Suprapubic skin (tissue), 4 donors: ENCODE results near the gene KCNB1. TPM values are rescaled to one million over a fixed set of nuclear protein-coding genes. Genes with fewer than 3 reads are reported as not detected.

Source experiments
- DNase-seq, 2 donors: peaks; one replicate each; pipeline ENCODE4 v3.0.0-alpha.2; 2019; ENCODE audit warnings: low spot score in 2 of 2
- H3K27ac ChIP-seq: fragments of 200-600 bp; sonication (generic); one replicate; pipeline ENCODE4 v1.5.1; 2019
- H3K27me3 ChIP-seq: fragments of 200-600 bp; sonication (generic); one replicate; pipeline ENCODE4 v1.5.1; 2019
- H3K36me3 ChIP-seq: fragments of 200-600 bp; sonication (generic); one replicate; pipeline ENCODE4 v1.5.1; 2019
- H3K4me1 ChIP-seq: fragments of 200-600 bp; sonication (generic); one replicate; pipeline ENCODE4 v1.5.1; 2019
- H3K4me3 ChIP-seq: fragments of 200-600 bp; sonication (generic); one replicate; pipeline ENCODE4 v1.5.1; 2019; ENCODE audit warnings: mild to moderate bottlenecking
- H3K9me3 ChIP-seq: fragments of 200-600 bp; sonication (generic); one replicate; pipeline ENCODE4 v1.5.1; 2019
- CTCF ChIP-seq, 2 donors: fragments of 200-600 bp in 1 of 2; fragments of 450-650 bp in 1 of 2; sonication (generic) in 1 of 2; IDR thresholded peaks; one replicate each; pipeline ENCODE4 v1.5.1; 2016 to 2019; ENCODE audit warnings: antibody characterized with exemption in 2 of 2, mild to moderate bottlenecking in 1 of 2, moderate library complexity in 1 of 2
- EP300 ChIP-seq: sonication (generic); formaldehyde crosslinking; IDR thresholded peaks from one replicate; pipeline ENCODE4 v1.6.1; 2017; ENCODE audit warnings: antibody characterized with exemption
- POLR2A ChIP-seq, 2 donors: fragments of 450-650 bp; IDR thresholded peaks; one replicate each; pipeline ENCODE4 v1.6.1; 2017; ENCODE audit warnings: antibody characterized with exemption in 2 of 2, mild to moderate bottlenecking in 2 of 2, moderate library complexity in 2 of 2
- POLR2AphosphoS5 ChIP-seq, 3 donors: sonication (generic); formaldehyde crosslinking; IDR thresholded peaks; one replicate each; pipeline ENCODE4 v1.6.1; 2017; ENCODE audit warnings: antibody characterized with exemption in 3 of 3
- WGBS: methylation state at CpG from one replicate; pipeline ENCODE4 v1.1.5; 2018; 5-methylcytosine and 5-hydroxymethylcytosine counted together
- total RNA-seq, 4 donors: library from RNA; depleted of rRNA; stranded (reverse); fragments of >200 nt; gene quantifications; one replicate each; pipeline ENCODE4 v1.1.0, GENCODE V29; 2016

Gene KCNB1
- total RNA-seq, 4 donors from 2014 or later: 0.91 to 4.0 (median 2.3) TPM

GRCh38 chr20:49351775-49352174, 130.7 kb downstream of the KCNB1 start:
- Histone ChIP-seq H3K27me3 (no peaks in the 10 kb centered on the region), H3K9me3 (no peaks in the 10 kb centered on the region), H3K4me1 (peaks cover 8% of the 10 kb centered on the region), H3K36me3 (no peaks in the 10 kb centered on the region), H3K4me3 (no peak overlapping the region), H3K27ac (peak overlapping the region; percentile 2)
- DNase-seq: no peak
- WGBS: 85% methylated on average over 4 of the region's 4 CpGs
- no peak for TF ChIP-seq POLR2A (IDR thresholded peaks at IDR 0.05)

GRCh38 chr20:49349694-49350252, 132.7 kb downstream of the KCNB1 start:
- Histone ChIP-seq H3K4me1 (peaks cover 24% of the 10 kb centered on the region), H3K27me3 (no peaks in the 10 kb centered on the region), H3K9me3 (no peaks in the 10 kb centered on the region), H3K27ac (peak overlapping the region; percentile 74), H3K4me3 (no peak overlapping the region), H3K36me3 (no peaks in the 10 kb centered on the region)
- WGBS: 25% methylated on average over 3 of the region's 3 CpGs
- DNase-seq: peak in 1 of 2 donors; percentile 82
- no peak for TF ChIP-seq EP300
- TF ChIP-seq POLR2AphosphoS5 (IDR thresholded peaks at IDR 0.05): peak in 2 of 3 donors; percentile 79

DNA sequence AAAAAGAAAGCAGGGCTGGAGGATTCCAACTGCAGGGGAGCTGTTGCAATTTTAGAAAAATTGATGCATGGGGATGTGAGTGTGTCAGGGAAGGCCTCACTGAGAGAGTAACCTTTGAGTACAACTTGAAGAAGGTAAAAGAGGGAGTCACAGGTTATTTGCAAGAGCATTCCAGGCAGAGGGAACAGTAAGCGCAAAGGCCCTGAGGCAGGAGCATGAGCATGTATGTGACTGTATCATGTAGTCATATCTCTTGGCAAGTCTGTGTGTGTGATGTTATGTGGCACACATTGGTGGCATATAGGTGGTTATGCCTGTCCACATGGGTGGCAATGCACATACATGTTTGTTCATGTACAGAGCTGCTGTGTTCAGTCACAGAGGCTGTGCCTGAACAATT, 133.4 kb downstream of the KCNB1 start:
- Histone ChIP-seq H3K9me3 (no peaks in the 10 kb centered on the region), H3K4me3 (no peak overlapping the region), H3K36me3 (no peaks in the 10 kb centered on the region), H3K27ac (peak overlapping the region; percentile 47), H3K27me3 (no peaks in the 10 kb centered on the region), H3K4me1 (peaks cover 27% of the 10 kb centered on the region)
- DNase-seq: no peak
- no peak for TF ChIP-seq CTCF (IDR thresholded peaks at IDR 0.05)
- no peak for TF ChIP-seq POLR2A (IDR thresholded peaks at IDR 0.05)
- no peak for TF ChIP-seq POLR2AphosphoS5 (IDR thresholded peaks at IDR 0.05)
- TF ChIP-seq EP300: no peak
- WGBS: 92% methylated on average over 1 of the region's 1 CpG

GRCh38 chr20:49348563-49348962, 133.9 kb downstream of the KCNB1 start:
- Histone ChIP-seq H3K9me3 (no peaks in the 10 kb centered on the region), H3K36me3 (no peaks in the 10 kb centered on the region), H3K27me3 (no peaks in the 10 kb centered on the region), H3K4me1 (peaks cover 25% of the 10 kb centered on the region), H3K27ac (peak overlapping the region; percentile 47), H3K4me3 (no peak overlapping the region)
- WGBS: 91% methylated on average over 4 of the region's 4 CpGs
- no peak for DNase-seq
- TF ChIP-seq CTCF (IDR thresholded peaks at IDR 0.05) (no peak), POLR2A (IDR thresholded peaks at IDR 0.05) (no peak), EP300 (no peak), POLR2AphosphoS5 (IDR thresholded peaks at IDR 0.05) (no peak)

- Histone ChIP-seq H3K9me3 (no peaks in the 10 kb centered on the region), H3K4me1 (peaks cover 23% of the 10 kb centered on the region), H3K4me3 (no peak overlapping the region), H3K27me3 (no peaks in the 10 kb centered on the region), H3K27ac (no peak overlapping the region), H3K36me3 (no peaks in the 10 kb centered on the region)
- no peak for DNase-seq
- TF ChIP-seq POLR2A (IDR thresholded peaks at IDR 0.05) (no peak), EP300 (no peak), CTCF (IDR thresholded peaks at IDR 0.05) (no peak), POLR2AphosphoS5 (IDR thresholded peaks at IDR 0.05) (no peak)
- 94% methylated on average over 9 of the region's 9 CpGs for WGBS
These were observed 135.3 kb downstream of the KCNB1 start for GRCh38 chr20:49347156-49347555.

DNA sequence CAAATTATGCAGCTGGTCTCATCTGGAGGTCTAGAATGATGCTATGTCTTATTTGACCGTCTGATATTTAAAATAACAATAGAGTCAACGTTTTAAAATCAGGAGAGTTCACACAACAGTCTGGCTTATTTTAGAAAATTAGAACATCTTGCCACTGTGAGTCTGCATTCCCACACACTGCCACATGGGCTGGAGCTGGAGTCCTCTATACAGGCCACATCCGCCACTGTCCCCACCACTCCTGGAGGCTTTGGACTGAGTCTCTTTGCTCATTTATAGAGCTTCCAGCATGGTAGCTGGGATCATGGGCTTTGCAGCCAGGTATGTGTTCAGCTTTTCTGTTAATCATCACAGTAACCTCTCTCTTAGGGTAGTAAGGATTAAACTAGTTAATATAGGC, 135.8 kb downstream of the KCNB1 start:
- TF ChIP-seq POLR2AphosphoS5 (IDR thresholded peaks at IDR 0.05): no peak
- no peak for TF ChIP-seq EP300
- TF ChIP-seq POLR2A (IDR thresholded peaks at IDR 0.05): no peak
- no peak for TF ChIP-seq CTCF (IDR thresholded peaks at IDR 0.05)
- DNase-seq: no peak
- Histone ChIP-seq H3K27ac (no peak overlapping the region), H3K27me3 (no peaks in the 10 kb centered on the region), H3K9me3 (no peaks in the 10 kb centered on the region), H3K36me3 (no peaks in the 10 kb centered on the region), H3K4me1 (peaks cover 23% of the 10 kb centered on the region), H3K4me3 (no peak overlapping the region)
- WGBS: 67% methylated on average over 3 of the region's 3 CpGs
